CD8-positive, alpha-beta memory T cell (primary cell): ENCODE measurements around the gene QRICH2. TPM values are rescaled to one million over a fixed set of nuclear protein-coding genes. Genes with fewer than 3 reads are reported as not detected.
A peak's percentile ranks its signal among the peaks of the same experiment; 100 is the strongest.

Experiments used
- CTCF ChIA-PET: fragments of 350-600 bp; sonication (Branson Sonifier 250); formaldehyde crosslinking; loops from one replicate; lab custom pipeline; 2021; ENCODE audit warnings: antibody characterized with exemption; lab: Charles Lee
- POLR2A ChIA-PET: fragments of 350-600 bp; sonication (Branson Sonifier 250); formaldehyde crosslinking; loops from one replicate; lab custom pipeline; 2021; ENCODE audit warnings: antibody characterized with exemption; lab: Charles Lee
- DNase-seq, 5 donors: peaks; one replicate each; pipeline versions ENCODE4 v3.0.0 to v3.0.0-alpha.2; 2020 to 2022; ENCODE audit warnings: mixed read lengths in 1 of 5
- H3K27ac ChIP-seq: one replicate; pipeline ENCODE4 v1.7.0; 2013; ENCODE audit warnings: low read depth, mild to moderate bottlenecking, low read length, moderate library complexity
- H3K27me3 ChIP-seq: 2 replicates; pipeline ENCODE4 v1.7.0; 2013; ENCODE audit warnings: low read length, mild to moderate bottlenecking; ENCODE audit not compliant: insufficient read depth, poor library complexity, severe bottlenecking
- H3K36me3 ChIP-seq: 2 replicates; pipeline ENCODE4 v1.7.0; 2013; ENCODE audit warnings: mild to moderate bottlenecking, low read length, moderate library complexity; ENCODE audit not compliant: insufficient read depth
- H3K4me1 ChIP-seq: 2 replicates; pipeline ENCODE4 v1.7.0; 2013; ENCODE audit warnings: mild to moderate bottlenecking, low read length, moderate library complexity; ENCODE audit not compliant: insufficient read depth
- H3K4me3 ChIP-seq: 2 replicates; pipeline ENCODE4 v1.7.0; 2013; ENCODE audit warnings: mild to moderate bottlenecking, low read length
- H3K9me3 ChIP-seq: 2 replicates; pipeline ENCODE4 v1.7.0; 2013; ENCODE audit warnings: mild to moderate bottlenecking, low read length
- H3K27ac Mint-ChIP-seq, 8 donors: one replicate each; pipeline ENCODE4 v1.8.0; 2020 to 2021; ENCODE audit warnings: mixed read lengths in 8 of 8, mild to moderate bottlenecking in 6 of 8, inconsistent platforms in 3 of 8, moderate library complexity in 3 of 8
- H3K27me3 Mint-ChIP-seq, 2 donors: one replicate each; pipeline ENCODE4 v1.8.0; 2020 to 2021; ENCODE audit warnings: mixed read lengths in 2 of 2, mild to moderate bottlenecking in 1 of 2, moderate library complexity in 1 of 2
- H3K36me3 Mint-ChIP-seq, 3 donors: one replicate each; pipeline ENCODE4 v1.8.0; 2020 to 2021; ENCODE audit warnings: mixed read lengths in 3 of 3, inconsistent platforms in 1 of 3, mild to moderate bottlenecking in 1 of 3
- H3K4me1 Mint-ChIP-seq, 3 donors: one replicate each; pipeline ENCODE4 v1.8.0; 2020 to 2021; ENCODE audit warnings: mixed read lengths in 3 of 3, inconsistent platforms in 1 of 3, mild to moderate bottlenecking in 1 of 3
- H3K4me3 Mint-ChIP-seq, 7 donors: one replicate each; pipeline ENCODE4 v1.8.0; 2020 to 2021; ENCODE audit warnings: mixed read lengths in 7 of 7, mild to moderate bottlenecking in 6 of 7, moderate library complexity in 4 of 7, inconsistent platforms in 2 of 7
- H3K9me3 Mint-ChIP-seq, 5 donors: one replicate each; pipeline ENCODE4 v1.8.0; 2020 to 2022; ENCODE audit warnings: mixed read lengths in 5 of 5, mild to moderate bottlenecking in 3 of 5, moderate library complexity in 2 of 5, inconsistent platforms in 1 of 5
- polyA plus RNA-seq: library from polyadenylated mRNA; unstranded; fragments of 300-500 nt; fragmentation: Illumina TruSeq; gene quantifications from one replicate; pipeline ENCODE4 v1.2.3, GENCODE V29; 2021
- total RNA-seq, 2 experiments: library from RNA; stranded (reverse); gene quantifications; one replicate each; pipeline ENCODE4 v1.2.3, GENCODE V29; 2021

QRICH2 gene
- total and polyA plus RNA-seq, 3 experiments from 2014 or later: 0.22 to 2.5 (median 2.4) TPM

- no peaks in the 10 kb centered on the region for H3K36me3 Mint-ChIP-seq
Measured at GRCh38 chr17:76276461-76277299, 31.4 kb downstream of the QRICH2 start.

GRCh38 chr17:76276069-76276431, 32.0 kb downstream of the QRICH2 start:
- peaks cover 0 to under 1% (median 0%) of the 10 kb centered on the region in 3 donors for H3K36me3 Mint-ChIP-seq
- Histone ChIP-seq H3K4me3 (no peak overlapping the region), H3K9me3 (no peaks in the 10 kb centered on the region), H3K36me3 (no peaks in the 10 kb centered on the region), H3K4me1 (peaks cover 45% of the 10 kb centered on the region), H3K27me3 (no peaks in the 10 kb centered on the region), H3K27ac (no peak overlapping the region)
- H3K27ac Mint-ChIP-seq: peak overlapping the region in 1 of 8 donors; percentile 27
- DNase-seq: no peak
- peaks cover 19 to 45% (median 23%) of the 10 kb centered on the region in 3 donors for H3K4me1 Mint-ChIP-seq
- H3K27me3 Mint-ChIP-seq: no peaks in the 10 kb centered on the region
- H3K9me3 Mint-ChIP-seq: no peaks in the 10 kb centered on the region
- CTCF ChIA-PET: interaction anchor here (0.8 to 3.7 kb wide), 3 partner anchors 95 to 154 kb away, joined by 3 to 16 read pairs (median 3); no protein-coding TSS in a partner anchor
- H3K4me3 Mint-ChIP-seq: no peak overlapping the region
- POLR2A ChIA-PET: no interaction called here

More at GRCh38 chr17:76276461-76277299, 31.4 kb downstream of the QRICH2 start:
- no peak for DNase-seq
- H3K27ac Mint-ChIP-seq: peak overlapping the region in 4 of 8 donors; percentile 19 to 63 (median 37)
- H3K27me3 Mint-ChIP-seq: no peaks in the 10 kb centered on the region
- ChIA-PET CTCF (interaction anchor here (0.8 to 5.5 kb wide), 4 partner anchors 96 to 155 kb away, joined by 3 to 227 read pairs (median 10); no protein-coding TSS in a partner anchor), POLR2A (no interaction called here)
- Histone ChIP-seq H3K4me3 (no peak overlapping the region), H3K4me1 (peaks cover 39% of the 10 kb centered on the region), H3K9me3 (no peaks in the 10 kb centered on the region), H3K27me3 (no peaks in the 10 kb centered on the region), H3K36me3 (no peaks in the 10 kb centered on the region), H3K27ac (no peak overlapping the region)
- no peaks in the 10 kb centered on the region for H3K9me3 Mint-ChIP-seq
- peaks cover 14 to 38% (median 17%) of the 10 kb centered on the region in 3 donors for H3K4me1 Mint-ChIP-seq
- H3K4me3 Mint-ChIP-seq: no peak overlapping the region

GRCh38 chr17:76275382-76276068, 32.6 kb downstream of the QRICH2 start:
- ChIA-PET POLR2A (no interaction called here), CTCF (interaction anchor here (0.8 to 3.7 kb wide), 4 partner anchors 95 to 154 kb away, joined by 3 to 16 read pairs (median 3); no protein-coding TSS in a partner anchor)
- Mint-ChIP-seq H3K36me3 (peaks cover 0 to 4% (median 0%) of the 10 kb centered on the region in 3 donors), H3K4me1 (peaks cover 23 to 50% (median 28%) of the 10 kb centered on the region in 3 donors), H3K27me3 (no peaks in the 10 kb centered on the region), H3K27ac (peak overlapping the region in 1 of 8 donors; percentile 74), H3K4me3 (no peak overlapping the region), H3K9me3 (no peaks in the 10 kb centered on the region)
- Histone ChIP-seq H3K4me3 (no peak overlapping the region), H3K4me1 (peaks cover 50% of the 10 kb centered on the region), H3K27ac (no peak overlapping the region), H3K36me3 (peaks cover 4% of the 10 kb centered on the region), H3K27me3 (no peaks in the 10 kb centered on the region), H3K9me3 (no peaks in the 10 kb centered on the region)
- no peak for DNase-seq

GRCh38 chr17:76274112-76274956, 33.7 kb downstream of the QRICH2 start:
- no peaks in the 10 kb centered on the region for H3K9me3 ChIP-seq
- no peaks in the 10 kb centered on the region for H3K27me3 ChIP-seq
- no peak for DNase-seq
- Mint-ChIP-seq H3K4me3 (peak overlapping the region in 2 of 7 donors; percentile 20 to 24), H3K27me3 (no peaks in the 10 kb centered on the region), H3K36me3 (peaks cover 0 to 9% (median 0%) of the 10 kb centered on the region in 3 donors), H3K4me1 (peaks cover 32 to 56% (median 34%) of the 10 kb centered on the region in 3 donors), H3K27ac (peak overlapping the region in 6 of 8 donors; percentile 26 to 79 (median 36)), H3K9me3 (no peaks in the 10 kb centered on the region)
- H3K4me3 ChIP-seq: no peak overlapping the region
- H3K4me1 ChIP-seq: peaks cover 52% of the 10 kb centered on the region
- CTCF ChIA-PET: interaction anchor here (1.1 to 7.1 kb wide), 3 partner anchors 94 to 152 kb away, joined by 3 to 46 read pairs (median 16); no protein-coding TSS in a partner anchor
- H3K27ac ChIP-seq: no peak overlapping the region
- H3K36me3 ChIP-seq: peaks cover 7% of the 10 kb centered on the region
- POLR2A ChIA-PET: interaction anchor here (0.6 to 4.3 kb wide), 5 partner anchors 11 to 95 kb away, joined by 3 to 38 read pairs (median 6); partner anchors contain the start of genes RNF157 and UBALD2

- H3K9me3 ChIP-seq: no peaks in the 10 kb centered on the region
- H3K27me3 ChIP-seq: no peaks in the 10 kb centered on the region
- peaks cover 12% of the 10 kb centered on the region for H3K36me3 ChIP-seq
- H3K4me1 Mint-ChIP-seq: peaks cover 38 to 62% (median 39%) of the 10 kb centered on the region in 3 donors
- peak overlapping the region; percentile 67 for H3K27ac ChIP-seq
- POLR2A ChIA-PET: interaction anchor here (0.5 to 4.3 kb wide), 6 partner anchors 11 to 452 kb away, joined by 3 to 38 read pairs (median 5); partner anchors contain the start of genes RNF157 and UBALD2
- H3K27ac Mint-ChIP-seq: peak overlapping the region; percentile 85 to 98 (median 94)
- CTCF ChIA-PET: interaction anchor here (2.7 to 7.1 kb wide), 3 partner anchors 10 to 151 kb away, joined by 8 to 46 read pairs (median 16); no protein-coding TSS in a partner anchor
- peak overlapping the region in 4 of 7 donors; percentile 71 to 91 (median 80) for H3K4me3 Mint-ChIP-seq
- peaks cover 58% of the 10 kb centered on the region for H3K4me1 ChIP-seq
- no peak overlapping the region for H3K4me3 ChIP-seq
- H3K9me3 Mint-ChIP-seq: no peaks in the 10 kb centered on the region
- H3K27me3 Mint-ChIP-seq: no peaks in the 10 kb centered on the region
- peaks cover 0 to 14% (median 0%) of the 10 kb centered on the region in 3 donors for H3K36me3 Mint-ChIP-seq
- DNase-seq: no peak
Measured at GRCh38 chr17:76273445-76274111, 34.5 kb downstream of the QRICH2 start.

- H3K36me3 ChIP-seq: peaks cover 16% of the 10 kb centered on the region
- H3K27me3 Mint-ChIP-seq: no peaks in the 10 kb centered on the region
- ChIA-PET CTCF (interaction anchor here (2.0 to 7.3 kb wide), 6 partner anchors 7 to 151 kb away, joined by 4 to 50 read pairs (median 28); no protein-coding TSS in a partner anchor), POLR2A (interaction anchor here (0.6 to 4.3 kb wide), 13 partner anchors 10 to 152 kb away, joined by 3 to 38 read pairs (median 4); partner anchors contain the start of genes FOXJ1, RNF157 and UBALD2)
- no peaks in the 10 kb centered on the region for H3K9me3 Mint-ChIP-seq
- H3K4me1 Mint-ChIP-seq: peaks cover 45 to 70% (median 46%) of the 10 kb centered on the region in 3 donors
- H3K4me3 ChIP-seq: peak overlapping the region; percentile 59
- no peaks in the 10 kb centered on the region for H3K9me3 ChIP-seq
- peak overlapping the region; percentile 71 to 91 (median 82) for H3K4me3 Mint-ChIP-seq
- H3K27ac Mint-ChIP-seq: peak overlapping the region; percentile 92 to 98 (median 94)
- peaks cover 0 to 21% (median 5%) of the 10 kb centered on the region in 3 donors for H3K36me3 Mint-ChIP-seq
- DNase-seq: peak in 3 of 5 donors; percentile 31 to 56 (median 55)
- H3K27ac ChIP-seq: peak overlapping the region; percentile 67
- peaks cover 65% of the 10 kb centered on the region for H3K4me1 ChIP-seq
- H3K27me3 ChIP-seq: no peaks in the 10 kb centered on the region
Measured at GRCh38 chr17:76272541-76273444, 35.3 kb downstream of the QRICH2 start.
